GM21786 (cell line): ENCODE results near the gene OGFR.

Source experiments
- ATAC-seq: cut with Tn5 transposase; IDR thresholded peaks from one replicate; pipeline ENCODE4 v1.9.1; 2021; ENCODE audit not compliant: unreplicated experiment

Gene OGFR

DNA sequence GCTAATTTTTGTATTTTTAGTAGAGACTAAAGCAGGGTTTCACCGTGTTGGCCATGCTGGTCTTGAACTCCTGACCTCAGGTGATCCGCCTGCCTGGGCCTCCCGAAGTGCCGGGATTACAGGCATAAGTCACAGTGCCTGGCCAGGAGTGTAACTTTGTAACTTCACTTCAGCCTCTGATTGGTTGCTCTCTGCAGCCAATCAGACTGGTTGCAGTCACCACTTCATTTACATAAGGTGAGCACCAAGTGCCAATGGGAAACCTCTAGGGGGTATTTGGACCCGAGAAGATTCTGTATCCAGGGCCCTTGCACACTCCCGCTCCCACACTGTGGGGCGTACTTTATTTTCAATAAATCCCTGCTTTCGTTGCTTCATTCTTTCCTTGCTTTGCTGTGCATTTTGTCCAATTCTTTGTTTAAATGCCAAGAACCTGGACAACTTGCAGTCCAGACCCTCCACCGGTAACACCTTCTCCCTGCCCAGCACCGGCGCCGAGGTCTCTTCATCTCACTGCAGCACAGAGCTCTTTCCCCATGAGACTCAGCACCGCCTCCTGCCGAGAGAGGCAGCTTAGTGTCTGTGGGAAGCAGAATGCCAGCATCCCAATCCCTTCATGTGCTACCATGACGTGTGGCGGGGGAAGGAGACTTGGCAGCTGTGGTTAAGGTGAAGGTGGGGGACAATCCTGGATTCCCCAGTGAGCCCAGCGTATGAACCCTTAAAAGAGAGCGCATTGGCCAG is 22.3 kb upstream of the OGFR start:
- ATAC-seq, result no peak

GRCh38 chr20:62782893-62783278 is 21.7 kb upstream of the OGFR start:
- ATAC-seq, result no peak

GRCh38 chr20:62784497-62784896 is 20.1 kb upstream of the OGFR start:
- no peak for ATAC-seq

GRCh38 chr20:62785393-62785792 is 19.2 kb upstream of the OGFR start:
- no peak for ATAC-seq

DNA sequence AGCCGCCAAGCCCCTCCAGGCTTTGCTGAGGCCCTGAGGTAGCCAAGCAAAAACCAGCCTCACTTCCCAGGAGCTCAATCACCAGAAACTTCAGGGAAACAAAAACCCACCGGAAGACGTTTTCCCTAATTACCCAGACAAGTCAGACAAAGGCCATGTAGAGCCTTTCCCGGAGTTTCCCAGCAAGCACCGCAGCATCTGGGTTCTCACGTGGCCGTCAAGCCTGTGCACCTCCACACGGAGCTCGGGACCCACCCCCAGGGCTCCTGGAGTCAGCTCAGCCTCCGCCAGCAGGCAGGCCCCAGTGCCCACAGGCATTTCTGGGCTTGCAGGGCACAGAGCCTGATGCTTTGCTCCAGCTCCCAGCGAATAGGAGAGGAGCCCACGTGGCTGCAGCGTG is 18.5 kb upstream of the OGFR start:
- ATAC-seq, result no peak

DNA sequence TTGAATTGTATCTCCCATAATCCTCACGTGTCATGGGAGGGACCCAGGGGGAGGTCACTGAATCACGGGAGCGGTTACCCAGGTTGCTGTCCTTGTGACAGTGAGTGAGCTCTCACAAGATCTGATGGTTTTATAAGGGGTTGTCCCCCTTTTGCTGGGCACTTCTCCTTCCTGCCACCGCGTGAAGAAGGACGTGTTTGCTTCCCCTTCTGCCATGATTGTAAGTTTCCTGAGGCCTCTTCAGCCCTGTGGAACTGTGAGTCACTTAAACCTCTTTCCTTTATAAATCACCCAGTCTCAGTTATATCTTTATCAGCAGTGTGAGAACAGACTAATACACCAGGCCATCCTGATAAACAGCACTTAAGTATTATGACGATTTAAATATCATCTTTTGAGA is 17.3 kb upstream of the OGFR start:
- no peak for ATAC-seq

DNA sequence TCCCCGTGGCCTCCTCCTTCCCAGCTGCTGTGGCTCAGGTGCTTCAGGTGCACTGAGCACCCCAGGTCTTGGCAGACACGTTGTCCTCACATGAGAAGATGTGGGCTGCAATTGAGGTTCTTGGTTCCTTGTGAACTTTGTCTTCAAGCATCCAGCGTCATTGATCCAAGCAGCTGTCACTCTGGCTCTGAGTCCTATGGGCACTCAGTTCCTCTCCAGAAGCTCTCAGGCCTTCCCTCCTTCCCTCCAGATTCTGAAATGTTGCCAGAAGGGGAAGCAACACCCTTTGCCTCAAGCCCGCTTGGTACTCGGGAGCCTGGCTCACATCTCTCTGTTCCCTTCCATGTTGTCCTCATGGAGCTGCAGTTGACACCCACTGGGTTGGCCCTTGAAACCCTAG is 16.8 kb upstream of the OGFR start:
- ATAC-seq, result no peak

GRCh38 chr20:62788607-62789006 is 16.0 kb upstream of the OGFR start:
- ATAC-seq, result no peak

GRCh38 chr20:62790075-62790474 is 14.6 kb upstream of the OGFR start:
- ATAC-seq, result no peak

DNA sequence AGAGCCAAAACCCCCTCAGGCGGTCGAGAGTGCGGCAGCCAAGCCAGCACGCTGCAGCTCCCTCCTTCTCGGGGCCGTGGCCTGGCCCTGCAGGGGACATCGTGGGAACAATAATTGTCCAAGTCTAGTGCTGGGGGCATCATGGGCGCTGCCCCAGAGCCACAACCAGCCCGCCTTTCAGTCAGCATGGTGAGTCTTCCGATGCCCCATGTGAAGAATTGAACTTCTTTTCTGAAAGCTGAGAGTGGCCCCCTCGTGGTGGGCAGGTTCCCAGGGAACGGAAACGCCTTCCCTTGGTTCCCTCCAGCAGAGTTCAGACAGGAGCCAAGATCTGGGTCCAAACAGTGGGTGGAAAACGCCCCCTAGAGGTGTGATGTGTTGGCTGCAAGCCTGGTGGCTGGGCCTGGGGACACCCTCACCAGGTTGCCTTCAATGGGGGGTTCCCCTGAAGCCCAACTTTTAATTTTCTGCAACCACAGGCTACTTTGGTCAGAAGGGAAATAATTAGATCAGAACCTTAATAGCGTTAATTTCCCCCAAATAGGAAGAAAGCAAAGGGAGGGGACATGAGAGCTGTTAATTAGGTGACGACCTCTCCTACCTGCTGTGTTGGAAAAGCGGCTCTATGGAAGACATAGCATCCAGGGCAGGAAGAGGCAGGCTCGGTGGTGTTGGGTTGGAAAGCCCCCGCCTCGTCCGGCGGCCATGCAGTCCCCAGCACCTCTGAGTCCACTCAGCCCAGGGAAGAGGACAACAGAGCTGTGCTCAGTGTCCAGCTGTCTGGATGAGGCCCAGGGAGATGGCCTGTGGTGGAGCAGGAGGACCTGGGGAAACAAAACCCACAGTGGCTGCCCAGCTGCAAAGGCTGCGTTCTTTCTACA is 13.1 kb upstream of the OGFR start:
- no peak for ATAC-seq

- ATAC-seq, result no peak
Observed at GRCh38 chr20:62792182-62792939, 12.3 kb upstream of the OGFR start.

DNA sequence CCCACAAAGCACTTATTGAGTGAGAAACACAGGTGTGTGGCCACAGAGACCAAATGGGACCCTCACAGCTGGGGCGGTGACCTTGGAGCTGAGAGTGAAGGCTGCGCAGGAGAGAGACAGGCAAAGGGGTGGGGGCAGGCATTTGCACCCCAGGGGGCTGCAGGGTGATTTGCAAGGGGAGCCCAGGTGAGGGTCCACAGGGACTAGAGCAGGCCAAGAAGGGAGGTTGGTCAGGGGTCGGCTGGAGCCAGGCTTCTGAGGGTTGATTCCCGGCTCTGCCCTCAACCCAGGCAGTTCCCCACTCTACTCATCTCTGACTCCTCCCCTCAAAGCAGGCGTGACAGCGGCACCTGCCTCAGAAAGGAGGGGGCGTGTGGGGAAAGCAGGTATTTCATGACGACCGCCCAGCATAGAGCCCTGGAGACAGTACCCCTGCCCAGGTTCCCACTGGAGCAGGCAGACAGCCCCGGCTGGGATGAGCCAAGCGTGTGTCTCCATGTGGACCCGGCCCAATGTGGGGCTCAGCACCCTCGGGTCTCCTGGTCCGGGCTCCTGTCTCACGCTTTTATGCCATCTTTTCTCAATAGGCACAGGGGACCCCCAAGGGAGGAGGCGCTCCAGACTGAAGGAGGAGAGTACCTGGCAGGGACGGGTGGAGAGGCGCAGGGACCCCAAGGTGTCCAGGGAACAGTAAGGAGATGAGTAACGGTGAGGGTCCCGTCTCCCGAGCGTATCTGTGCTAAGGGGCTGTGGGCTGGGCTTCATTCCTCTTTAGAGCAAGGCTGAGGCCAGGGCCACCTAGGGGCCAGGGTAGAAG is 11.5 kb upstream of the OGFR start:
- ATAC-seq, result no peak

GRCh38 chr20:62793757-62794006 is 11.0 kb upstream of the OGFR start:
- no peak for ATAC-seq

GRCh38 chr20:62794007-62794724 is 10.5 kb upstream of the OGFR start:
- ATAC-seq, result peak; percentile 63

DNA sequence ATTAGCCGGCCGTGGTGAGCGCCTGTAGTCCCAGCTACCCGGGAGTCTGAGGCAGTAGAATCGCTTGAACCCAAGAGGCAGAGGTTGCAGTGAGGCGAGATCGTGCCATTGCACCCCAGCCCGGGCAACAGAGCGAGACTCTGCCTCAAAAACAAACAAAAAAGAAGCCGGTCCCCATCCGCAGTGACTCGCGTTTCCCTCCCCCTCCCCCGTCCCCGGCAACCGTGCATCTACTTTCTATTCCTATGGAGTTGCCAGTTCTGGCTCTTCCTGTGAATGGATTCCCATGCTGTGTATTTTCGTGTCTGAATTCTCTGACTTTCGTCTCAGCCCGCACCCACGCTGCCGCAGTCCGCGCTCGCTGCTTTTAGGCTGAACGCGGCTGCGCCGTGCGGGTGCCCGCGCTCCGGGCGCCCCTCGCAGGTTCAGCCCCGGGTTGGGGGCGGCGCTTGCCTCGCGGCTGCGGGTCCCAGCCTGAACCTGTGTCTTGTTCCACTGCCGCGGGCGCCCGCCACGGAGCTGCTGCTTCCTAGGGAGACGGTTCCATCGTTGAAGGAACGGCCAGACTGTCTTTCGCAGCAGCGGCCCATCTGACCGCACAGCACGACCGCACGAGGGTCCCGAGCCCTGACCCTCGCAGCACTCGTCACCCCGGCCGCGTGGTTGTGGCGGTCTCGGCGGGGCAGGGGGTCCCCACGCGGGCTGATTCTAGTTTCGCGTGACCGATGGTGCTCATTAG is 9.4 kb upstream of the OGFR start:
- no peak for ATAC-seq

- no peak for ATAC-seq
Observed at GRCh38 chr20:62796699-62797491, 7.7 kb upstream of the OGFR start.

DNA sequence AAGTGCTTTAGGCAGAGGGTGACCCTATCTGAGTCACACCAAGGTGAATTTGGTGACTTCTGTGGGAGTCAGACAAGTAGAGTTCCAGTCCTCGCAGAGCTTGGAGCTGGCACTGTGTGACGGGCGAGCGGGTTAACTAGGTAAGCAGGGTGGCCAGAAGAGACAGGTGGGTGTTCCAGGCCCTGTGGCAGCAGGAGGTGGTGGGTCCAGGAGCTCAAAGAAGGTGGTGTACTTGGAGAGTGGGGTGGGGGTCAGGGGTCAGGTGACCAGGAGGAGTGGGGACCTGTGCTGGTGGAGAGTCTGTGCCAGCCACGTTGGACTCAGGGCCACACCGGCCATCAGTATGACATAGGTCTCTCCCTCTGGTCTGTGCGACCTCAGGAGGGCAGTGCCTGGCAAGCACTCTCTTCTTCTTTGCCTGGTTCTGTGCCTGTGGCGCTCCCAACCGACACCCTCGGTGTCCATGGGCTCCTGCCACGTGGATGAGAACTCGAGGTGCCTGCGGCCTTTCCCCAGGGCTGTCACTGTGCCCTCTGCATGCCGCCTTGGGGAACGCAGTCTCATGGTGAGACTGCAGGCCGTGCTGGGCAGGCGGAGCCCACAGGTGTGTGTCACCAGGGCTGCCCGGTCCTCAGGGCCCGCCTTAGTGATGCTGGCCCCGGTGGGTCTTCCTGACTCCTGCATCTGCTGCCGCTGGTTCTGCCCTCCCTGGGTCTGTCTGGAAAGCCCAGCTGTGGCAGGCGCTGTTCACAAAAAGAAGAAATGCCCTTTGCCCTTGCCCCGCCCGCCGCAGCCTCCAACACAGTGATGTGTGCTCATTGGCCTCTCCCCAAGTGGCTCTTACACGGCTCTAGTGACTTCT is 6.7 kb upstream of the OGFR start:
- ATAC-seq, result no peak

- no peak for ATAC-seq
Observed at GRCh38 chr20:62799036-62799435, 5.6 kb upstream of the OGFR start.
